H54 (cell line): ENCODE measurements around the gene ANAPC2.
A peak's percentile ranks its signal among the peaks of the same experiment; 100 is the strongest.

Experiments
- DNase-seq: peaks from one replicate; pipeline ENCODE4 v3.0.0; 2011; ENCODE audit warnings: low spot score, mixed read lengths; ENCODE audit not compliant: insufficient read length
- FAIRE-seq: peaks from 3 replicates; lab custom pipeline; 2011; peaks lifted over from hg19 to GRCh38; lab: Jason Lieb, UNC
- POLR2A ChIP-seq: IDR thresholded peaks from 2 replicates; pipeline ENCODE4 v1.6.1; 2011; ENCODE audit warnings: low read depth, mild to moderate bottlenecking, low read length

ANAPC2 gene

GRCh38 chr9:137188086-137188489 lies 272 bp downstream of the ANAPC2 start:
- no peak for FAIRE-seq
- DNase-seq: no peak
- no peak for TF ChIP-seq POLR2A

GRCh38 chr9:137187386-137187785 lies 974 bp downstream of the ANAPC2 start:
- FAIRE-seq (no peak), DNase-seq (no peak)
- no peak for TF ChIP-seq POLR2A

DNA sequence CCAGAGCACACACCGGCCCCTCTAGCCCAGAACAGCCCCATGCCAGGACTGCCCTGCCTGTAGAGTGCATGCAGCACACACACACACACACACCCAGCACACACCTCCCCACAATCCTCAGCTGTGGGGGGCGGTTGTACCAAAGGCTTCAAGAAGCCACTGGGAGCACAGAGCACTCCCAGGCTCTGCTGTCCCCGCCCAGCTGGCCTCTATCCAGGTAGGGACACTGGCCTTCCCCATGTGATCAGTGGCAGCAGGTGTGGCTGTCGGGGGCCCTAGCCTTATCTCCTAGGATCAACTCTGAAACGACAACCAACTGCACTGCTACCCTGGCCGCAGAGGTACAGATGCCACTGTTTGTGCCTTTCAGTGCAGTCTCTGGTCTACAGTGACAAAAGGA lies 2.0 kb downstream of the ANAPC2 start:
- DNase-seq: no peak
- TF ChIP-seq POLR2A: no peak
- no peak for FAIRE-seq

GRCh38 chr9:137185921-137186320 lies 2.4 kb downstream of the ANAPC2 start:
- DNase-seq (no peak), FAIRE-seq (no peak)
- no peak for TF ChIP-seq POLR2A

DNA sequence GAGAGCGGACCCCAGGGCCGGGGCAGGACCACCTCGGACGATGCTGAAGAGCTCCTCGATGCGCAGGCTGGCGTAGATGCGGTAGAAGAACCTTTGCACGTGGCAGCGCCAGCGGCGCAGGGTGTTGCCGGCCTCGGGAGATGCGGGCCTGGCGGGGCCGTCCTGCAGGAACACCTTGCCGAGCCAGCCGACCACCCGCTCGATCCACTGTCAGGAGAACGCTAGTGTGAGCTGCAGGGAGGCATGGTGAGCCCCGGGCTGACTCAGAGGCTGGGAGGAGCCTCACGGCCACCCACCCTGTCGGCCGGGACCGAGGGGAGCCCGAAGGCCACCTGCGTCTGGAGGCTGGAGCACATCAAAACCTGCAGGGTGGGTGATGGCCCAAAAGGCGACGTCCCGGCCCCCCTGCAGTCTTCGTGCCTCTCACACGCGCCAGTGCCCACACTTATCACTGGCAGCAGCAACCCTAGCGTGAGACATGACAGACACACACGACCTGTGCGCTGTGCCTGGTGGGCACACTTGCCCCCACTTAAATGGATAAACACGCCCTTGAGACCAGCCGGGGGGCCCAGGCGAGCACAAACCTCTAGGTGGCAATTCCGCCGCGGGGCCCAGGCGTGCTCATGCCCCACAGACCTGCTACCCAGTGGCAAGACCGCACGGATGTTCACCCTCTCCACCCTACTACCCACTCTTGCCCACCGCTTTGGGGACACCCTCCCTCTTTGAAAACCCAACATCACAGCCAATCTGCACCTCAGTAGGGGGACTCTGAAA lies 3.3 kb downstream of the ANAPC2 start:
- TF ChIP-seq POLR2A: no peak
- FAIRE-seq (no peak), DNase-seq (no peak)

DNA sequence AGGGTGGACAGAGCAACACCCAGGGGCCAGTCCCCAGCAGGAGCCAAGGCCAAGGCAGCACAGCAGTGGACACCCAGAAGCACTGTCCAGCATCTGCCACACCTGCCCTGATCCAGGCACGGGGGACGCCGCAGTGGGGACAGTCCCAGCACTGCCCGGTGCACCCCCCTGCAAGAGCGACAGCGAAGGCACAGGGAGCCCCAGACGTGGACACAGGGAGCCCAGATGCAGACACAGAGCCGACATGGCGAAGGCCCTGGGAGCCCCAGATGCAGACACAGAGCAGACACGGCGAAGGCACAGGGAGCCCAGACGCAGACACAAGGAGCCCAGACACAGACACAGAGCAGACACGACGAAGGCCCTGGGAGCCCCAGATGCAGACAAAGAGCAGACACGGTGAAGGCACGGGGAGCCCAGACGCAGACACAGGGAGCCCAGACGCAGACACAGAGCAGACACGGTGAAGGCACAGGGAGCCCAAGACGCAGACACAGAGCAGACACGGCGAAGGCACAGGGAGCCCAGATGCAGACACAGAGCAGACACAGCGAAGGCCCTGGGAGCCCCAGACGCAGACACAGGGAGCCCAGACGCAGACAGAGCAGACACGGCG lies 4.3 kb downstream of the ANAPC2 start:
- TF ChIP-seq POLR2A: no peak
- DNase-seq: no peak
- no peak for FAIRE-seq

- DNase-seq: no peak
- no peak for FAIRE-seq
- TF ChIP-seq POLR2A: no peak
Observed at GRCh38 chr9:137182836-137183235, 5.5 kb downstream of the ANAPC2 start.

DNA sequence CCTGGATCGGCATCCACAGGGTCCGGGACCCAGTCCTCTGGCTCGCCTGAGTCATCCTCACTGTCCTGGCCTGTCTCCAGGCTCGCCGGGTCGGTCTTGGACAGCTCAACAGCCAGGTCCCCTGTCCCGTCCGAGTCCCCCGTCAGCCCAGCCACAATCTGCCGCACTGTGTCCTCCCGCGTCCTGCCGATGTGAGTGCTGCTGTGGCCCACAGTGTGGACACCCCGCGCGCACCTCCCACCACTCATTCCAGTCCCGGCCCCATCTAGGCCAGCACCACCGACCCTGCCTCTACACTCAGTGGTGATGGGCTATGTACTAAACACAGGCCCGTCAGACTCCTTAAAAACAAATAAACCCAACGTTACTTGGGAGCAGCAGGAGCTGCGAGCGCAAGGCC lies 6.7 kb downstream of the ANAPC2 start:
- TF ChIP-seq POLR2A: no peak
- FAIRE-seq (no peak), DNase-seq (no peak)

GRCh38 chr9:137180491-137180890 lies 7.9 kb downstream of the ANAPC2 start:
- no peak for TF ChIP-seq POLR2A
- DNase-seq (no peak), FAIRE-seq (no peak)

DNA sequence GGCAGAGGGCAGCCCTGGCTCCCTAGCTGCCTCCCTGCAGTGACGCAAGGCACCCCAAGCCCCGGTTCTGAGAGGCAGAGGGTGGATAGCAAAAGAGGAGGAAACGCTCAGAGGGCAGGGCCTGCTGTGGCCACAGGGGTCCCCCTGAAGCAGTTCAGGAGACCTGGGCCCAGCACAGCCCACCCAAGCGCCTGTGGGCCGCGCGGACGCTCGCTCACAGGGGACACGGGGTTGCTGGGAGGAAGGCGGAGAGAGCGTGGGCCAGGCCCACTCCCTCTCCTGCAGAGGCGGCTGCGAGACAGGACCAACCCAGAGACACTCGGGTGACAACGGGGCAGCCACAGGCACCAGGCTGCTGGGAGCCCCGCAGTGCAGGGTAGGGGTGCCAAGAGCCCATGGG lies 8.6 kb downstream of the ANAPC2 start:
- DNase-seq: no peak
- no peak for TF ChIP-seq POLR2A

GRCh38 chr9:137178939-137179630 lies 9.3 kb downstream of the ANAPC2 start:
- no peak for FAIRE-seq
- no peak for DNase-seq
- no peak for TF ChIP-seq POLR2A

More for the DNA sequence above, 8.6 kb downstream of the ANAPC2 start:
- FAIRE-seq: no peak

DNA sequence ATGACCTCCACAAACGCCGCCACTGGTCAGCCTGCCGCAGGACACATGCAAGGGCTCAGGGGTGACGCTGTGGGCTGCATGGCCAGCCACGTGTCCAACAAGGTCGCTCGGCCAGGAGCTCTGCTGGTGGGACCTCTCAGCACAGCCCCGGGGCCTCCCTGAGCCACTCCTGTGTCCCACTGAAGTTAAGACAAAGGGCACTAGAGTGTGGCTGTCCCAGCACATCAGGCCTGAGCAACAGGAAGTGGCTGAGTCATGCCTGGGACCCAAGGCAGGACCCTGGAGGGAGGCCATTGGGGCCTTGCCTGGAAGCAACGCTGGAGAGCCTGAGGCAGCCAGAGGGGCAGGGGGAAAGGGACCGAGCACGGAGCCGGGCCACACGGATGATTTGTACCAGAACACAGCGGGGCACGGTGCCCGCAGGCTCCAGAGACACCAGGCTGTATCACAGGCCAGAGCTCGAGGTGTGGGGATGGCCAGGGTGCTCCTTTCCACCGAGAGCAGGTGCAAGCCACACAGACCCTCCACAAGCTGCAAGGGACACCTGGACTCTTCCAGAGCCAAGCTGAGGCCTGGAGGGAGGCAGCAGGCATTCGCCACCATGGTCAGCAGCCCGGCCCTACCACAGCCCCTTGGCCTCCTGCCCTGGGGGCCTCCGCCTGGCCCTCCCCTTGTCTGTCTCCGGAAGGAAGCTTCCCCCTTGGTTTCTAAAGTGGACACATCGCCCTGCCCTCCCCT lies 10.0 kb downstream of the ANAPC2 start:
- no peak for TF ChIP-seq POLR2A
- DNase-seq (peak; percentile 69), FAIRE-seq (no peak)

DNA sequence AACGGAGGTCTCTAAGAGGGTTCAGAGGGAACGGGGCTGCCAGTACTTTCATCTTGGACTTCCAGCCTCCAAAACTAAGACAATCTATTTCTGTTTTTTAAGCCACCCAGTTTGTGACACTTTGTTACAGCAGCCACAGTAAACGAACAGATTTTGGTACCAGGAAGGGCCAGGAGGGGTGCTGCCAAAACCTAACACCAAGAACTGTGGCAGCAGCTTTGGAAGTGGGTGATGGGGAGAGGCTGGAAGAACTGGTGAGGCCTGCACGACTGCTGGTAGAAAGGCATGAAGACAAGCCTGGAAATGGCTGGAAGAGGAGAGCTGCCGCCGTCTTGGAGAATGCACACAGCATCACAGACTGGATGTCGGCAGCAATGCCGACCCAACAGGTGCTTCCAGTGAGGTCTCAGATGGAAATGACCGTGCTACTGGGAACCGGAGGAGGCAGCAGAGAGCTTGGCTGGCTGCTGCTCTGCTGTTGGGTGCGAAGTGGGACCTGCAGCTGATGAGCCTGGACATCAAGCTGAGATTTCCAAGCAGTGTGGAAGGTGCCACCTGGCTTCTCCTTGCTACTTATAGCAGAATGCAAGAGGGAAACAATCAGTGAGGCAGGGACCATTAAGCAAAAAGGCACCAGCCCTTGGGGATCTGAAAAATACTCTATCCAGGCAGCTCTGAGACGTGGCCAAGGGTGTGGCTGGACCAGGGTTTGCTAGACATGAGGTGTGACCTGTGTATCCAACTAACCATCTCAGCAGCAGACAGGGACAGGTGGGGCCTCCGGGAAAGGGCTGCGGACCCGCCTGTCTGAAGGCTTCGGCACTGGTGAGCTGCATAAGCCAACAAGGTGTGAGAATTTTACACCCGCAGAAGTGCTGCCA lies 11.8 kb downstream of the ANAPC2 start:
- no peak for FAIRE-seq
- no peak for TF ChIP-seq POLR2A
- no peak for DNase-seq
